ENCODE data around the gene ARHGAP26. TPM values are rescaled to one million over a fixed set of nuclear protein-coding genes. Genes with fewer than 3 reads are reported as not detected.

The ARHGAP26 gene
- total RNA-seq, 2 donors from 2014 or later = 21.3 to 22.7 TPM

DNA sequence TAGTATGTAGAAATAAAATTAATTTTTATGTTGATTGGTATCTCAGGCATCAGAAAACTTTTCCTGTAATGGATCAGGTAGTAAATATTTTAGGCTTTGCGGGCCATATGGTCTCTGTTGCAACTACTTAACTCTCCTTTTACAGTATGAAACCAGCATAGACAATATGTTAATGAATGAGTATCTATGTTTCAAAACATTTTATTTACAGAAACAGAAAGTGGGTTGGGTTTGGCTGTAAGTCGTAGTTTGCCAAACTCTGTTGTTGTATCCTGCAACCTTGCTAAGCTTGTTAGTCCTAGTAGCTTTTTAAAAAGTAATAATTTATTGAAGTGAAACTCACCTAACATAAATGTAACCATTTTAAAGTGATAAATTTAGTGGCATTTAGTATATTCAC lies 501.3 kb downstream of the ARHGAP26 start:
- Mint-ChIP-seq H3K4me1 (no peaks in the 10 kb centered on the region), H3K36me3 (ENCODE audit: low read depth) (peaks cover 2% of the 10 kb centered on the region), H3K4me3 (no peak overlapping the region), H3K27me3 (no peaks in the 10 kb centered on the region), H3K27ac (no peak overlapping the region)
- DNase-seq (no peak), ATAC-seq (no peak)
- H3K9me3 ChIP-seq (ENCODE audit: control insufficient read depth, low read length, poor library complexity, severe bottlenecking) = peaks cover 2% of the 10 kb centered on the region

GRCh38 chr5:143274952-143275351 lies 504.8 kb downstream of the ARHGAP26 start:
- peaks cover 2% of the 10 kb centered on the region for H3K9me3 ChIP-seq (ENCODE audit: control insufficient read depth, low read length, poor library complexity, severe bottlenecking)
- no peak for DNase-seq
- Mint-ChIP-seq H3K36me3 (ENCODE audit: low read depth) (peaks cover 4% of the 10 kb centered on the region), H3K4me3 (no peak overlapping the region), H3K4me1 (peaks cover 3% of the 10 kb centered on the region), H3K27me3 (no peaks in the 10 kb centered on the region), H3K27ac (no peak overlapping the region)
- no peak for ATAC-seq

GRCh38 chr5:143275512-143276363 lies 505.6 kb downstream of the ARHGAP26 start:
- no peak overlapping the region for H3K27ac Mint-ChIP-seq
- H3K27me3 Mint-ChIP-seq = no peaks in the 10 kb centered on the region
- H3K36me3 Mint-ChIP-seq (ENCODE audit: low read depth) = peaks cover 5% of the 10 kb centered on the region
- peaks cover 4% of the 10 kb centered on the region for H3K4me1 Mint-ChIP-seq
- no peaks in the 10 kb centered on the region for H3K9me3 ChIP-seq (ENCODE audit: control insufficient read depth, low read length, poor library complexity, severe bottlenecking)
- H3K4me3 Mint-ChIP-seq = no peak overlapping the region
- ATAC-seq (no peak), DNase-seq (no peak)

- no peaks in the 10 kb centered on the region for H3K27me3 Mint-ChIP-seq
- ATAC-seq (no peak), DNase-seq (no peak)
- H3K4me3 Mint-ChIP-seq = no peak overlapping the region
- no peaks in the 10 kb centered on the region for H3K9me3 ChIP-seq (ENCODE audit: control insufficient read depth, low read length, poor library complexity, severe bottlenecking)
- H3K36me3 Mint-ChIP-seq (ENCODE audit: low read depth) = peaks cover 6% of the 10 kb centered on the region
- no peak overlapping the region for H3K27ac Mint-ChIP-seq
- peaks cover 4% of the 10 kb centered on the region for H3K4me1 Mint-ChIP-seq
Measured at GRCh38 chr5:143277536-143277935, 507.4 kb downstream of the ARHGAP26 start.

Other genes starting within 250 kb of the ARHGAP26 start
- gene FGF1, start 84.3 kb upstream of the ARHGAP26 start, total RNA-seq = not detected